IMR-90 (cell line): ENCODE measurements around the gene THYN1.

ENCODE experiments used
- BHLHE40 ChIP-seq: fragments of 150-350 bp; IDR thresholded peaks from 2 replicates; pipeline ENCODE4 v1.6.1; 2016; ENCODE audit warnings: mild to moderate bottlenecking, low read depth, low read length
- CTCF ChIP-seq: conservative IDR thresholded peaks from 2 replicates; pipeline ENCODE4 v1.5.1; 2012; ENCODE audit warnings: mild to moderate bottlenecking, low read depth, low read length, improper control_type of control experiment
- ELK1 ChIP-seq: fragments of 150-350 bp; IDR thresholded peaks from 2 replicates; pipeline ENCODE4 v1.6.1; 2016; ENCODE audit warnings: low read depth, mild to moderate bottlenecking, low read length, moderate library complexity, borderline replicate concordance
- FOS ChIP-seq: fragments of 150-350 bp; IDR thresholded peaks from 2 replicates; pipeline ENCODE4 v1.6.1; 2016; ENCODE audit warnings: low read depth, low read length
- MAZ ChIP-seq: IDR thresholded peaks from 2 replicates; pipeline ENCODE4 v1.6.1; 2012; ENCODE audit warnings: low read depth, mild to moderate bottlenecking, low read length, improper control_type of control experiment, moderate library complexity, borderline replicate concordance
- NFE2L2 ChIP-seq: fragments of 150-350 bp; IDR thresholded peaks from 2 replicates; pipeline ENCODE4 v1.6.1; 2016; ENCODE audit warnings: low read depth, mild to moderate bottlenecking, low read length
- POLR2A ChIP-seq: IDR thresholded peaks from 2 replicates; pipeline ENCODE4 v1.6.1; 2012; ENCODE audit warnings: mild to moderate bottlenecking, low read depth, low read length
- RAD21 ChIP-seq: IDR thresholded peaks from 2 replicates; pipeline ENCODE4 v1.6.1; 2012; ENCODE audit warnings: low read length, improper control_type of control experiment
- SMC3 ChIP-seq: fragments of 150-350 bp; IDR thresholded peaks from 2 replicates; pipeline ENCODE4 v1.6.1; 2016; ENCODE audit warnings: low read depth, mild to moderate bottlenecking, antibody characterized with exemption, low read length, moderate library complexity
- USF2 ChIP-seq: fragments of 150-350 bp; IDR thresholded peaks from 2 replicates; pipeline ENCODE4 v1.6.1; 2017; ENCODE audit warnings: mild to moderate bottlenecking, antibody characterized with exemption, low read length, low read depth

- no peak for TF ChIP-seq CTCF
- TF ChIP-seq FOS, result no peak
- TF ChIP-seq MAZ, result no peak
- TF ChIP-seq BHLHE40, result no peak
- no peak for TF ChIP-seq POLR2A
- TF ChIP-seq RAD21, result no peak
- no peak for TF ChIP-seq USF2
- TF ChIP-seq ELK1, result no peak
- TF ChIP-seq SMC3, result no peak
- no peak for TF ChIP-seq NFE2L2
Measured at GRCh38 chr11:134254433-134255183, 1.5 kb upstream of the THYN1 start.
